H9 (cell line): ENCODE results near the gene GRID2. TPM values are rescaled to one million over a fixed set of nuclear protein-coding genes. Genes with fewer than 3 reads are reported as not detected.

Source experiments
- DNase-seq: peaks from one replicate; pipeline ENCODE4 v3.0.0-alpha.2; 2017
- H2AFZ ChIP-seq: one replicate; pipeline ENCODE4 v1.6.1; 2013; ENCODE audit warnings: mild to moderate bottlenecking, low read length, control low read depth, moderate library complexity
- H2AK5ac ChIP-seq: 2 replicates; pipeline ENCODE4 v1.6.1; 2013; ENCODE audit warnings: low read length, control low read depth, mixed read lengths; ENCODE audit not compliant: insufficient read length
- H2BK120ac ChIP-seq: one replicate; pipeline ENCODE4 v1.6.1; 2013; ENCODE audit warnings: low read depth, mild to moderate bottlenecking, low read length, control low read depth, inconsistent platforms; ENCODE audit not compliant: poor library complexity, severe bottlenecking
- H2BK12ac ChIP-seq: 2 replicates; pipeline ENCODE4 v1.6.1; 2013; ENCODE audit warnings: low read length, control low read depth, mixed read lengths, low read depth; ENCODE audit not compliant: insufficient read length
- H2BK15ac ChIP-seq: 2 replicates; pipeline ENCODE4 v1.6.1; 2013; ENCODE audit warnings: low read depth, low read length, control low read depth
- H2BK20ac ChIP-seq: one replicate; pipeline ENCODE4 v1.6.1; 2013; ENCODE audit warnings: low read depth, mild to moderate bottlenecking, low read length, control low read depth, inconsistent platforms; ENCODE audit not compliant: poor library complexity, severe bottlenecking
- H2BK5ac ChIP-seq: 2 replicates; pipeline ENCODE4 v1.6.1; 2013; ENCODE audit warnings: low read length, control low read depth, mixed read lengths; ENCODE audit not compliant: insufficient read length
- H3K14ac ChIP-seq: 2 replicates; pipeline ENCODE4 v1.6.1; 2013; ENCODE audit warnings: low read length, control low read depth; ENCODE audit not compliant: insufficient read depth
- H3K18ac ChIP-seq: 2 replicates; pipeline ENCODE4 v1.6.1; 2013; ENCODE audit warnings: low read depth, mild to moderate bottlenecking, mixed read lengths, low read length, control low read depth; ENCODE audit not compliant: insufficient read length
- H3K23ac ChIP-seq: 2 replicates; pipeline ENCODE4 v1.6.1; 2013; ENCODE audit warnings: low read length, control low read depth, mixed read lengths, low read depth; ENCODE audit not compliant: insufficient read length
- H3K23me2 ChIP-seq: 2 replicates; pipeline ENCODE4 v1.6.1; 2013; ENCODE audit warnings: low read depth, mild to moderate bottlenecking, mixed read lengths, low read length, control low read depth; ENCODE audit not compliant: insufficient read length, poor library complexity, severe bottlenecking
- H3K27ac ChIP-seq: 2 replicates; pipeline ENCODE4 v1.5.1; 2013; ENCODE audit warnings: low read length, control low read depth, mixed read lengths, low read depth; ENCODE audit not compliant: insufficient read length
- H3K27me3 ChIP-seq: 2 replicates; pipeline ENCODE4 v1.6.1; 2013; ENCODE audit warnings: low read length, control low read depth, inconsistent platforms; ENCODE audit not compliant: insufficient read depth
- H3K4ac ChIP-seq: 2 replicates; pipeline ENCODE4 v1.6.1; 2013; ENCODE audit warnings: low read depth, mild to moderate bottlenecking, control low read depth, inconsistent platforms, low read length, moderate library complexity
- H3K4me1 ChIP-seq: 2 replicates; pipeline ENCODE4 v1.6.1; 2013; ENCODE audit warnings: low read length, control low read depth, inconsistent platforms; ENCODE audit not compliant: insufficient read depth
- H3K4me2 ChIP-seq: 2 replicates; pipeline ENCODE4 v1.6.1; 2013; ENCODE audit warnings: low read length, control low read depth, mixed read lengths; ENCODE audit not compliant: insufficient read length, insufficient read depth
- H3K56ac ChIP-seq: 2 replicates; pipeline ENCODE4 v1.6.1; 2013; ENCODE audit warnings: low read depth, mild to moderate bottlenecking, mixed read lengths, low read length, control low read depth; ENCODE audit not compliant: insufficient read length
- H3K79me1 ChIP-seq: 2 replicates; pipeline ENCODE4 v1.6.1; 2013; ENCODE audit warnings: low read depth, mild to moderate bottlenecking, moderate library complexity, low read length, control low read depth, inconsistent platforms; ENCODE audit not compliant: insufficient read depth, poor library complexity, severe bottlenecking
- H3K79me2 ChIP-seq: 2 replicates; pipeline ENCODE4 v1.6.1; 2013; ENCODE audit warnings: low read length, control low read depth, inconsistent platforms; ENCODE audit not compliant: insufficient read depth
- H3K9ac ChIP-seq: 2 replicates; pipeline ENCODE4 v1.6.1; 2013; ENCODE audit warnings: low read length, control low read depth, mixed read lengths; ENCODE audit not compliant: insufficient read length; ENCODE audit errors: extremely low read depth
- H3K9me3 ChIP-seq: one replicate; pipeline ENCODE4 v1.6.1; 2013; ENCODE audit warnings: low read depth, low read length, inconsistent platforms; ENCODE audit not compliant: control insufficient read depth
- H3T11ph ChIP-seq: one replicate; pipeline ENCODE4 v1.6.1; 2013; ENCODE audit warnings: mild to moderate bottlenecking, low read length, control low read depth, inconsistent platforms
- H4K20me1 ChIP-seq: one replicate; pipeline ENCODE4 v1.6.1; 2013; ENCODE audit not compliant: control insufficient read depth, insufficient read length, insufficient read depth
- H4K5ac ChIP-seq: 2 replicates; pipeline ENCODE4 v1.6.1; 2013; ENCODE audit warnings: low read depth, mild to moderate bottlenecking, mixed read lengths, low read length, control low read depth; ENCODE audit not compliant: insufficient read length
- H4K8ac ChIP-seq: replicated peaks from 2 replicates; pipeline ENCODE4 v1.6.1; 2013; ENCODE audit warnings: low read length, control low read depth, mixed read lengths, low read depth; ENCODE audit not compliant: insufficient read length
- H4K91ac ChIP-seq: 2 replicates; pipeline ENCODE4 v1.6.1; 2013; ENCODE audit warnings: low read depth, mild to moderate bottlenecking, moderate library complexity, mixed read lengths, low read length, control low read depth; ENCODE audit not compliant: insufficient read length
- H3K27ac Mint-ChIP-seq, 3 experiments: 2 replicates in 2 of 3; 3 replicates in 1 of 3; pipeline ENCODE4 v1.8.0; 2020 to 2021; ENCODE audit warnings: mixed read lengths in 3 of 3, mild to moderate bottlenecking in 1 of 3, moderate library complexity in 1 of 3
- H3K27me3 Mint-ChIP-seq: 2 replicates; pipeline ENCODE4 v1.8.0; 2021; ENCODE audit warnings: low read depth, mild to moderate bottlenecking, moderate library complexity, mixed read lengths
- H3K36me3 Mint-ChIP-seq, 3 experiments: 2 replicates in 2 of 3; 3 replicates in 1 of 3; pipeline ENCODE4 v1.8.0; 2020 to 2021; ENCODE audit warnings: low read depth in 3 of 3, mixed read lengths in 3 of 3; ENCODE audit not compliant: insufficient read depth in 1 of 3
- H3K4me1 Mint-ChIP-seq, 2 experiments: 2 replicates each; pipeline ENCODE4 v1.8.0; 2020; ENCODE audit warnings: mixed read lengths in 2 of 2
- H3K4me3 Mint-ChIP-seq, 2 experiments: 2 replicates in 1 of 2; 3 replicates in 1 of 2; pipeline ENCODE4 v1.8.0; 2020 to 2021; ENCODE audit warnings: mild to moderate bottlenecking in 2 of 2, mixed read lengths in 2 of 2, moderate library complexity in 1 of 2
- H3K9me3 Mint-ChIP-seq, 2 experiments: 2 replicates in 1 of 2; 3 replicates in 1 of 2; pipeline ENCODE4 v1.8.0; 2020; ENCODE audit warnings: mild to moderate bottlenecking in 2 of 2, mixed read lengths in 2 of 2, moderate library complexity in 1 of 2
- WGBS: extraction: QIAGEN DNeasy Blood & Tissue Kit; methylation state at CpG from one replicate; pipeline ENCODE4 v1.1.7; 2013; ENCODE audit warnings: missing lambda C conversion rate, low lambda C conversion rate, mixed read lengths; ENCODE audit not compliant: insufficient read length; ENCODE audit errors: extremely low coverage; 5-methylcytosine and 5-hydroxymethylcytosine counted together
- total RNA-seq: library from RNA; stranded (reverse); gene quantifications from 2 replicates; pipeline ENCODE4 v1.2.1, GENCODE V29; 2021
- TF ChIP-seq, protein P1 (sequence below): fragments of 200-600 bp; sonication (generic); conservative IDR thresholded peaks from 3 replicates; pipeline ENCODE4 v1.8.0; 2021; ENCODE audit warnings: antibody characterized with exemption, mild to moderate bottlenecking

Gene GRID2
- total RNA-seq, 1 experiment from 2014 or later: 21.8 TPM

DNA sequence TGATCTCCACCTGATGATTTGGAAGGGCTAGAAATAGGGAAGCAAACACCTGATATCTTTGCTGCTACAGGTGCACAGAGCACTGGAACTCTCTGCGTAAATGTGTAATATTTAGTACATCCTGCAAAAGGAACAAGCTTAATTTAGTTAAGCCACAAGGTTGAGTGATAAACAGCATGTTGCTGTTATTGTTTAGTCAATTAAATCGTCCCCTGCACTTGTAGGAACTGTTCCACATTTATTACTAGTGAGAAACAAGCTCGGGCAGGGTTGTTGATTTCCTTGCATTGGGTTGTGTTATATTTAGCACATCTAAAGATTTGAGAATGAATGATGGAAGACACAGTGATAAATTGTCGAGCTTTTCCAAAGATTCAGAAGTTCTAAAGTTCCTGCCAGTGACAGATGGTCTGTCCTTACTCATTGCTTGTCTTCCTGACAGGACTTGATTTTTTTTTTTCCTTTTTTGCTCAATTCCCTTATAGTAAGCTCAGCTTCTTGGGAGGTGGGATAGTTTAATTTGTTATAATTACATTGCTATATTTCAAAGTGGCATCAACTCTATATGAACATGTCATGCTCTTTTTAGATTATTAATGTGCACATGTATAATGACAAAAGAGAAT, 897.8 kb downstream of the GRID2 start:
- Mint-ChIP-seq H3K27me3 (no peaks in the 10 kb centered on the region), H3K4me1 (peaks cover 16 to 25% of the 10 kb centered on the region in 2 experiments), H3K36me3 (no peaks in the 10 kb centered on the region), H3K4me3 (no peak overlapping the region), H3K9me3 (no peaks in the 10 kb centered on the region), H3K27ac (no peak overlapping the region)
- Histone ChIP-seq H3K23me2 (no peaks in the 10 kb centered on the region), H3K27me3 (no peaks in the 10 kb centered on the region), H4K8ac (no peak overlapping the region), H2AK5ac (no peak overlapping the region), H2BK20ac (no peak overlapping the region), H3K79me2 (no peaks in the 10 kb centered on the region), H3K14ac (no peak overlapping the region), H3K18ac (no peak overlapping the region), H3K23ac (no peak overlapping the region), H3K79me1 (no peaks in the 10 kb centered on the region), H2BK12ac (no peak overlapping the region), H3K4me2 (no peak overlapping the region), H2BK120ac (no peak overlapping the region), H3K9ac (no peak overlapping the region), H3K27ac (no peak overlapping the region), H3K4ac (no peak overlapping the region), H2AFZ (no peak overlapping the region), H3K56ac (no peak overlapping the region), H4K91ac (no peak overlapping the region), H3K9me3 (no peaks in the 10 kb centered on the region), H4K20me1 (no peaks in the 10 kb centered on the region), H3K4me1 (peaks cover 7% of the 10 kb centered on the region), H3T11ph (no peak overlapping the region), H2BK15ac (no peak overlapping the region), H4K5ac (no peak overlapping the region), H2BK5ac (no peak overlapping the region)
- WGBS: no CpG with 5 or more reads among the region's 4 CpGs
- TF ChIP-seq, protein P1, sequence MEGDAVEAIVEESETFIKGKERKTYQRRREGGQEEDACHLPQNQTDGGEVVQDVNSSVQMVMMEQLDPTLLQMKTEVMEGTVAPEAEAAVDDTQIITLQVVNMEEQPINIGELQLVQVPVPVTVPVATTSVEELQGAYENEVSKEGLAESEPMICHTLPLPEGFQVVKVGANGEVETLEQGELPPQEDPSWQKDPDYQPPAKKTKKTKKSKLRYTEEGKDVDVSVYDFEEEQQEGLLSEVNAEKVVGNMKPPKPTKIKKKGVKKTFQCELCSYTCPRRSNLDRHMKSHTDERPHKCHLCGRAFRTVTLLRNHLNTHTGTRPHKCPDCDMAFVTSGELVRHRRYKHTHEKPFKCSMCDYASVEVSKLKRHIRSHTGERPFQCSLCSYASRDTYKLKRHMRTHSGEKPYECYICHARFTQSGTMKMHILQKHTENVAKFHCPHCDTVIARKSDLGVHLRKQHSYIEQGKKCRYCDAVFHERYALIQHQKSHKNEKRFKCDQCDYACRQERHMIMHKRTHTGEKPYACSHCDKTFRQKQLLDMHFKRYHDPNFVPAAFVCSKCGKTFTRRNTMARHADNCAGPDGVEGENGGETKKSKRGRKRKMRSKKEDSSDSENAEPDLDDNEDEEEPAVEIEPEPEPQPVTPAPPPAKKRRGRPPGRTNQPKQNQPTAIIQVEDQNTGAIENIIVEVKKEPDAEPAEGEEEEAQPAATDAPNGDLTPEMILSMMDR: no peak
- DNase-seq: no peak
